ENCODE measurements around the gene CTNND1. TPM values are rescaled to one million over a fixed set of nuclear protein-coding genes. Genes with fewer than 3 reads are reported as not detected.

Gene CTNND1
- total and polyA plus RNA-seq, 2 of the 8 experiments (the other 6 are each of a cell fraction or from before 2014, with no cell fraction given): 91.9 to 164 TPM

GRCh38 chr11:57773026-57773598 lies 11.5 kb downstream of the CTNND1 start:
- H3K4me3 ChIP-seq (ENCODE audit: extremely low read depth in 1 of 4, insufficient read depth in 2 of 4, low read depth in 3 of 4, low read length in 4 of 4): no peak overlapping the region

More at GRCh38 chr11:57773026-57773598, 11.5 kb downstream of the CTNND1 start:
- Histone ChIP-seq H3K23me2 (ENCODE audit: low read depth, low read length) (no peaks in the 10 kb centered on the region; the same call in 1 of the 2 replicates), H3K14ac (ENCODE audit: insufficient read length) (no peak overlapping the region), H3K9ac (replicated peaks in 1 of 4; ENCODE audit: extremely low read depth in 1 of 4, low read depth in 3 of 4, low read length in 3 of 4) (no peak overlapping the region), H3K36me3 (ENCODE audit: control insufficient read depth in 2 of 4, insufficient read depth in 4 of 4, low read length in 3 of 4) (no peaks in the 10 kb centered on the region), H3K23ac (ENCODE audit: insufficient read length) (no peak overlapping the region), H4K8ac (ENCODE audit: extremely low read depth, insufficient read depth, low read length) (no peak overlapping the region), H2AFZ (ENCODE audit: low read length) (no peak overlapping the region), H2BK12ac (ENCODE audit: low read depth, low read length) (no peak overlapping the region), H3K56ac (replicated peaks; ENCODE audit: insufficient read length, low read depth, low read length) (no peak overlapping the region), H4K91ac (replicated peaks; ENCODE audit: insufficient read length, low read length) (no peak overlapping the region), H4K5ac (ENCODE audit: insufficient read length, low read depth, low read length) (no peak overlapping the region), H3K79me1 (ENCODE audit: low read depth, low read length) (peaks cover 8% of the 10 kb centered on the region), H3K27ac (ENCODE audit: low read depth, low read length) (no peak overlapping the region), H2BK15ac (ENCODE audit: low read length) (no peak overlapping the region), H2AK5ac (ENCODE audit: low read depth, low read length) (no peak overlapping the region), H3K9me3 (ENCODE audit: insufficient read depth in 2 of 2, low read depth in 1 of 2, low read length in 1 of 2) (no peaks in the 10 kb centered on the region), H2BK120ac (replicated peaks; ENCODE audit: low read depth, low read length) (no peak overlapping the region), H3K79me2 (ENCODE audit: control insufficient read depth in 1 of 2, insufficient read depth in 2 of 2, low read length in 2 of 2) (peaks cover 43 to 95% of the 10 kb centered on the region in 2 experiments), H3K4me1 (replicated peaks in 1 of 4; ENCODE audit: control insufficient read depth in 3 of 4, insufficient read depth in 4 of 4, low read length in 3 of 4) (peaks cover 15 to 28% (median 26%) of the 10 kb centered on the region in 4 experiments), H3K4me2 (ENCODE audit: insufficient read depth in 1 of 2, low read depth in 2 of 2, low read length in 2 of 2) (no peak overlapping the region), H4K20me1 (replicated peaks in 1 of 2; ENCODE audit: control insufficient read depth in 1 of 2, insufficient read depth in 2 of 2, low read length in 2 of 2) (peaks cover 5 to 25% of the 10 kb centered on the region in 2 experiments), H3K4ac (replicated peaks; ENCODE audit: insufficient read length, low read depth, low read length) (no peak overlapping the region), H2BK5ac (ENCODE audit: low read depth, low read length) (no peak overlapping the region), H2BK20ac (ENCODE audit: low read length) (no peak overlapping the region), H3K27me3 (replicated peaks in 1 of 4; ENCODE audit: control insufficient read depth in 3 of 4, extremely low read depth in 1 of 4, insufficient read depth in 3 of 4, low read length in 3 of 4) (no peaks in the 10 kb centered on the region), H3K18ac (ENCODE audit: extremely low read depth, low read length) (no peak overlapping the region)
- POLR2A ChIA-PET (ENCODE audit: partially characterized antibody): interaction anchor here (1.0 to 14.4 kb wide), 4 partner anchors 8 to 61 kb away, joined by 3 to 329 read pairs (median 12); partner anchors contain the start of genes CTNND1, MED19 and TMX2
- DNase-seq (ENCODE audit: low read depth in 1 of 2, low spot score in 2 of 2): no peak
- FAIRE-seq: no peak
- CTCF ChIA-PET (ENCODE audit: partially characterized antibody): interaction anchor here (0.6 to 2.2 kb wide), 4 partner anchors 10 to 28 kb away, joined by 3 to 6 read pairs (median 4); partner anchors contain the start of gene BTBD18
- WGBS, 2 experiments (ENCODE audit: extremely low coverage in 1 of 2, insufficient coverage in 1 of 2, insufficient read length in 1 of 2, insufficient replicate concordance in 2 of 2, low coverage in 1 of 2, low lambda C conversion rate in 2 of 2, missing lambda C conversion rate in 1 of 2): 92% methylated on average over 5 of the region's 5 CpGs; no CpG with 5 or more reads in 1 of the 2 experiments
- TF ChIP-seq TAF1 (IDR thresholded peaks at IDR 0.05; ENCODE audit: low read depth, low read length) (no peak), MAX (IDR thresholded peaks at IDR 0.05) (no peak), SAP30 (IDR thresholded peaks at IDR 0.05; ENCODE audit: insufficient read depth, insufficient replicate concordance, low read length) (no peak), FOSL1 (IDR thresholded peaks at IDR 0.05; ENCODE audit: insufficient read depth, low read depth, low read length) (no peak)
